ENCODE measurements around the gene TM4SF4.

TM4SF4 gene

DNA sequence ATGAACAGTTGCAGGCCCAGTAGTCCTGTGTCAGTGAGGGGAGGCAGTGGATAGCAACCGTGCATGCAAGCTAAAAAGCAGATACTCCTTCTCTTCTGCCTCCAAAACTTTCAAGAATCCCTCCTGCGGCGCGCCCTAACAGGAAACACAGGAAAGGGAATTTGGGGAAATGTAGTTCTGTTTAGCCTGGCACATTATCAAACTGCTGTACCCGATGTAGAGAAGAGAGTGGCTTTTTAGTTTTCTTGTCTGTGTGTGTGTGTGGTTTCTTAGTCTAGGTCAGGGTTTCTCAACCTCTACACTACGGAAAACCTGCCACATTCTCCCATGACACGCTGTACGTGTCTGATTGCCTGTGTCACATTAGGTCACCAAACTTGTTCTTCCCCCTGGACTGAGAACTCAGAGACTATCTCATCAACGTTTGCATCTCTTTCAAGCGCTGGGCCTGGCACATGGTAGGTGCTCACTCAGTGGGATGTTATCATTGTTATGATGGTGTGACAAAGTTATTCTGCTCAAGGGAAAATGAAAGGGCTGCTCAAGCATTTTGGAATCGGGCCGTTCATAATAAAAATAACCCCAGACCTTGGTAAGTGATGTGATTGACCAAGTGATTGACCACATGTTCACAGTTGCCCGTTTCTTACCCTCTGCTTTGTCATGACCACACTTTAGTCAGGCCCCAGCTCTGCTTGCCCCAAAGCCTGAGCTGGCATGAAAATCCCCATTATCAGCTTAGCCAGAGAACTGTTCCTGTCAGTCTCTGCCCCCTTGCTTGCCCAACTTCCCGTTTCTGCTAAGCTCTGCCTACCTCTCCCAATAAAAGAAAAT is 33.2 kb downstream of the TM4SF4 start:
- in situ Hi-C loops (cut with HindIII; ENCODE audit: low sequenced_read_pairs): loop anchor here (25.0 kb wide), 1 partner anchor 230 kb away; no protein-coding TSS in a partner anchor

DNA sequence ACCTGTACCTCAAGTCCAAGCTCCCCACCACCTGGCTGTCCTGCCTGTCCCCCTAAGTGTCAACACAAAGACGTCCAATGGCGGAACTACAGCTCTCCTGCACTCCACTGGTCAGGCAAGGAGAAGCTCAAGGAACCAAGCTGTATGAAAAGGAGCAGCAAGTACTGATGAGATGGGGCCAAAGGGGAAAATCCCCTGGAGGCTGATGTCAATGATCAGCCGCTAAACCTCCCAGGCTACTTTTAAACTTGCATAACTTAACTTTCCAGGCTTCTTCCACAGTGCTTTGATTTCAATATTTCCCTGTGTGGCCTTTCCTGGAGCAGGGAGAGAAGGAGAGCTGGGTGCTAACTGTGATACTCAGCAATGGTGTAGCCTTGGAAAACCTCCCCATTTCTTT is 35.0 kb downstream of the TM4SF4 start:
- in situ Hi-C loops (cut with HindIII; ENCODE audit: low sequenced_read_pairs): loop anchor here (25.0 kb wide), 1 partner anchor 228 kb away; no protein-coding TSS in a partner anchor

DNA sequence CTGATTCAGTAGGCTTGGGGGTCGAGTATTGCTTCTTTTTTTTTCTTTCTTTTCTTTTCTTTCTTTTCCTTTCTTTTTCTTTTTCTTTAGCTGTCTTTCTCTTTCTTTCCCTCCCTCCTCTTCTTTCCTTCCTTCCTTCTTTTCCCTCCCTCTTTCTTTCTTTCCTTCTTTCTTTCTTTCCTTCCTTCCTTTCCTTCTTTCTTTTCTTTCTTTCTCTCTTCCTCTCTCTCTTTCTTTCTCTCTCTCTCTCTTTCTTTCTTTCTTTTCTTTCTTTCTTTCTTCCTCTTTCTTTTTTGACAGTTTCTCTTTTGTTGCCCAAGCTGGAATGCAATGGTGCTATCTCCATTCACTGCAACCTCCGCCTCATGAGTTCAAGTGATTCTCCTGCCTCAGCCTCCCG is 36.0 kb downstream of the TM4SF4 start:
- in situ Hi-C loops (cut with HindIII; ENCODE audit: low sequenced_read_pairs): loop anchor here (25.0 kb wide), 1 partner anchor 227 kb away; no protein-coding TSS in a partner anchor

DNA sequence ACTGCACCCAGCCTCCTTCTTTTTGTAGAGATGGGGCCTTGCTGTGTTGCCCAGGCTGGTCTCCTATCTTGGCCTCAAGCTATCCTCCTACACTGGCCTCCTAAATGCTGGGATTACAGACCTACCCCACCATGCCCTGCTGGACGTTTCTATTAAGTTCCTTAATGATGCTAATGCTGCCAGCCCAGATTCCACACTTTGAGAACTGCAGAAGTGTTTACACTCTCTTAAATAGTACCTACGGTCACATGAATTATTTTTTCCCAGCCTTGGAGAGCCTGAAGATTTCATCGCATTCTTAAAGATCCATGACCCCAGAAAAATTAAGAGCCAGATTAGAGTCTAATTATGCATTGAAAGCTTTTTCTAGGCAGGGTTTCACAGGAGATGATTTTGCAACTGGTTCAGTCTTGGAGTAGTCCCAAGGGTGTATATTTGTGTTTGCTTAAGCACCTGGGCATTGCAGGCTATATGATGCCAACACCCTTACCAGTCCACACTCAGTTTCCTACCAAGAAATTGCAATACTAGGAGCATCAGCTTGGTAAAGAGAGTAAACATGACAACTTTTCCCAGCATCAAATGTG is 36.6 kb downstream of the TM4SF4 start:
- in situ Hi-C loops (cut with HindIII; ENCODE audit: low sequenced_read_pairs): loop anchor here (25.0 kb wide), 1 partner anchor 226 kb away; no protein-coding TSS in a partner anchor

DNA sequence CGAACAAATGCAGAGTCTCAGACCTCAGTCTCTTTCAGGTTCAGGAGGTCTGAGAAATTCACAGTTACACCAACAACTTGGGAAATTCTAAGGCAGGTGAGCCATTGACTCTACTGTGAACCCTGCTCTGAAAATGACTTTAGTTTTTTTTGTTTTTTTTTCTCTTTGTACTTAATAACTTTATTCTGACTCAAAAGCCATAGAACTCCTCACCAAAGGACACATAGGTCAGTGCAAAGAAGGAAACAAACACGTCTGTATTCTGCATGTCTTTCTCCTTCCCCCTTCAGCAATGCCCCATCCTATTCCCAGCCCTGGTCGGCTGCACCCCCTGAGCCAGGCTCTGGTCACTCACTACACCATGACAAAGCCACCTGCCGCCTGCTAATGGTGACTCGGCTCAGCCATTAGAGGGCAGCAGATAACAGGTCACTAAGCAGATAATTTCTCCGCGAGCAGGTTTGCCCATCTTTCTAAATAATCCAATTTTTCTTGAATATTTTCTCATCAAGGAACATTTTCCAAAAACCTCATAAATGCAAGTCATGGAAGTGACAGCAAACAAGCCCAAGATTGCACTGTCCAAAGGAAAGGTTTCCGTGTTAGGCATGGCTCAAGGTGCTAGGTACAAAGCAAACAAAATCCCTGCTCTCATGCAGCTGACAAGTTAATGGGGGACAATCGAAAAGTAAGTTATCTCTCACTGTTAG is 37.7 kb downstream of the TM4SF4 start:
- in situ Hi-C loops (cut with HindIII; ENCODE audit: low sequenced_read_pairs): loop anchor here (25.0 kb wide), 1 partner anchor 225 kb away; no protein-coding TSS in a partner anchor

DNA sequence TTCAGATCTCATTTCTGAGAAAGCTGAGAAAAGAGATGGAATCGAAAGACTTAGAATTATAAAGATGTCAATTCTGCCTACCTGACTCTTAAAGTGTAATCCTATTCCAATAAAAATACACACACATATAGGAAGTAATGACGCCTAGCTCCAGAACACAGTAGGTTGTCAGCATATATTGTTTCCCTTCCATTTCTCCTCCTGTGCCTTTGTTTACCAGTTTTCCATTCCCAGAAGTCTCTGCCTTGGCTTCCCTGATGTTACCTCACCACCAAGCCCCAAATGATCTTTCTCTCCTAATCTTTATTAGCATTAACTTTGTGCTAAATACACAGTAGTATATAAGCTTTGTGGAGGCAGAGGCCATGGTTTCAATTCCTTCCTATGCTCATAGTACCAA is 40.0 kb downstream of the TM4SF4 start:
- in situ Hi-C loops (cut with HindIII; ENCODE audit: low sequenced_read_pairs): loop anchor here (25.0 kb wide), 1 partner anchor 223 kb away; no protein-coding TSS in a partner anchor

DNA sequence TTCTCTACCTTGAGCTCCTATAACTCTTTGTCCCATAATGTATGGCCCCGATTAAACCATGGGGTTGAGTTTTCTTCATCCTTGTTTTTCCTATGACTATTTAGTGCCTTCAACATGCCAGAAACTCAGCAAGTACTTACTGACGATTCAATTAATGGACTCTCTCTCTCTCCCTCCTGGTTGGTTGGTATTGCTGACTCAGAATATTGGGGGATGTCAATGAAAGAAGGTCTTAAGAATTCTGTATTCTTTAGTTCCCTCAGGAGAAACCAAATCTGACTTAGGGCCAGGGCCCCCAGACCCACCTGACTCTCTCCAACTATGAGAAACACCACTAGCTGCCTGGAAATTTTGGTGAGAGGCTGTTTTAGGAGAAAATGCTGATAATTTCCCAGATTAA is 40.8 kb downstream of the TM4SF4 start:
- in situ Hi-C loops (cut with HindIII; ENCODE audit: low sequenced_read_pairs): loop anchor here (25.0 kb wide), 1 partner anchor 222 kb away; no protein-coding TSS in a partner anchor

DNA sequence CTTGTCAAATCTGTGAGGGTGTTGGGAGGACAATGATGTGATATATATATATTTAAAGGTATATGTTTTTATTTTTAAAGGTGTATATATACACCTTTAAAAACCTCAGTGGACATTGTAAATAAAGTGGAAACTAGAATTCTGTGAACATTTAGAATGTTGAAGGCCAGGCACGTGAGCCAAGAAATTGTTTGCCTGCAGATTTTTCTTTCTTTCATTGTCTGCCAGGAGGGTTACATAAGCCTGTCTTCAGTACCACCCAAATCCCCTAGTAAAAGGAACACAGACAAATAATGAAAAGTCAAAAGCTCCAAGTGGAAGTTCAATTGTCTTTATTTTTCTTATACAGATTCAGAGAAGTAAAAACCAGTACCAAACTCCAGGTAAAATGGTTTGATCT is 42.4 kb downstream of the TM4SF4 start:
- in situ Hi-C loops (cut with HindIII; ENCODE audit: low sequenced_read_pairs): loop anchor here (25.0 kb wide), 1 partner anchor 220 kb away; no protein-coding TSS in a partner anchor

DNA sequence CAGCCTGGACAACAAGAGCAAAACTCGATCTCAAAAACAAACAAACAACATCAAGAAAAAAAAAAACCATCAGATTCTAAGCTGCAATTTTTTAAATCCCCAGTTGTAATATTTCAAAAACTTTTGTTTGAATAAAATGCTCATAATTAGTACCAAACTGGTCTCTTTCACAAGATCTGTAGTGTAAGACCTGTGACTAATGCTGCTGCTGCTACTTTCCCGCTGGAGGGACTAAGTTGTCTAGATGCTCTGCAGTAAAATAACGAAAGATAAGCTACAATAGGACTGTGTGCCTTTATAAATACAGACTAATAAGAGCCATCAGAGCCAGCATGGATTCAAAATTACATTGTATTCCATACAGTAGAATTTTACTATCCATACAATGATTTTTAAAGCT is 45.4 kb downstream of the TM4SF4 start:
- in situ Hi-C loops (cut with HindIII; ENCODE audit: low sequenced_read_pairs): loop anchor here (10.0 to 25.0 kb wide), 2 partner anchors 55 to 217 kb away; no protein-coding TSS in a partner anchor

DNA sequence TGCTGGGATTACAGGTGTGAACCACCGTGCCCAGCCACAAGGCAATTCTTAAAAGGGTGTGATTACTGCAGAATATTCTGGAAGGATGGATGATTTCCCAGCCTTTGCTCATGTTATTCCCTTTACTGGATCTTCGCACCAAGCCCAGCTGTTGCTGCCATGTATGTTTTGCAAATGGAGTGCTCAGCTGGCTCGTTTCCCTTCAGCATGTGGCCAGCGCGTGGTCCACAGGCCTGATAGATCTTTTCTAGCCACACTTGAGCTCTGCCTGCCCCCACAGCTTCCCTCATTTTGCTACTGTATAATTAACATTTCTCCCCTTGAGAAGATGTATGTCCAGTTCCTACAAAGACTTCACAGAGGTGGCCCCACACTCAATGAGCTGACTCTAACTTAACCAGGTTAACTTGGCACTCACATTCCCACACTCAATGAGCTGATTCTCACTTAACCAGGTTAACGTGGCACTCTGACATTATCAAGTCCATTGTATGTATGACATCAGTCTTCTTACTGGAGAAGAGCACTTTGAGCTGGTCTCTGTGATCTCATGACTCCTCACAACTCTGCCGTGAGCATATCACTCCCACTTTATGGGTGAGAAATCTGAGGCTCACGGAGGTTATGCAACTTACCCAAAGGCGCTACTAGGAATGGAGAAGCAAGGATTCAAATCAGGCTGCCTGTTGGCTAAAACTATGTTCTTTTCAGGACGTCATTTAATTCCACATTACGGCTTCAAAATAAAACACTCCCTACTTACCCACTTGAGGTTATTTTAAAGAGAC is 49.2 kb downstream of the TM4SF4 start:
- in situ Hi-C loops (cut with HindIII; ENCODE audit: low sequenced_read_pairs): loop anchor here (10.0 to 25.0 kb wide), 2 partner anchors 59 to 214 kb away; no protein-coding TSS in a partner anchor

DNA sequence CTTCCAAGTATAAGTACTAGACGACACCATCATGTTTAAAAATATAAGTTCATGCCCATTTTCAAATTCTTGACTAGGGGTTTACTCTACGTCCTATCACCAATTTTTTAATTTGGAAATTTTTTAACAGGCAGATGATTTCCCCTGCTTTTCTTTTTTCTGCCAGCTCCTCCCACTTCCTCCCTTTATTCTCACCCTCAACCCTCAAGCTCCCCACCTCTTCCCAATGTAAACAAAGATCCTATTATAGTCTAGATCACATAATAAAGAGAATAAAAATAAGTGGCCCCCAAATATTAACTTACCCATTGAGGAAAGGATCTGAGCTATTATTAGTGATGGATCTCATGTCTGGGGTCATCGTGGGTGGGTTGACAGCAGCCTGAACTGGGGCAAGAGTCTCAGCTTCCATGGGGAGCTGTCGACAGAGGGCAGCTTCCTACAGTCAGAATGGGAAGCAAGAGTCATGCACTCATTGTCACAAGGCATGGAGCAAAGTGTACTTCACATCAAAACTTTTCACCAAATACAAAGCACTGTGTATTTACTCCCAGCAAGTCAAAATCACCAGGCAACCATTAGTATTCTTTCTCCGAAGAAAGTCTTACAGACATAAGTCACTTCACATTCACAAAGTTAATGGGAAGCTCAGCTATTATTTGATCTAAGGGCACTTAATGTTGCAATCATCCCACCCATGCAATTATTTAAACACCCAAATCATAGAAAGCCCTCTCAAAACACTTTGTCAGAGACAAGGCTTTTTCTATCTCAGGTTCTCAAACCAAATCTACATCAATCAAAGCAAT is 53.2 kb downstream of the TM4SF4 start:
- in situ Hi-C loops (cut with HindIII; ENCODE audit: low sequenced_read_pairs): loop anchor here (10.0 kb wide), 1 partner anchor 63 kb away; no protein-coding TSS in a partner anchor

DNA sequence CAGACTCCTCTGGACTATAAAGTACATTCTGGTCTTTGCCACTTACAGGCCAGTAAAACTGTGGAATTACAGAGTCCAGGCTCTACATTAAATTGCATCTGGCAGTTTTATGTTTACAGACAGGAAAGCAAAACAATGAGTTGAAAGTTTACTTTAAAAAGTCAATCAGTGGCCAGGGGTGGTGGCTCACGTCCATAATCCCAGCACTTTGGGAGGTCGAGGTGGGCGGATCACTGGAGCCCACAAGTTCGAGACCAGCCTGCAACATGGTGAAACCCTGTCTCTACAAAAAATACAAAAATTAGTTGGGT is 53.8 kb downstream of the TM4SF4 start:
- in situ Hi-C loops (cut with HindIII; ENCODE audit: low sequenced_read_pairs): loop anchor here (10.0 kb wide), 1 partner anchor 63 kb away; no protein-coding TSS in a partner anchor

DNA sequence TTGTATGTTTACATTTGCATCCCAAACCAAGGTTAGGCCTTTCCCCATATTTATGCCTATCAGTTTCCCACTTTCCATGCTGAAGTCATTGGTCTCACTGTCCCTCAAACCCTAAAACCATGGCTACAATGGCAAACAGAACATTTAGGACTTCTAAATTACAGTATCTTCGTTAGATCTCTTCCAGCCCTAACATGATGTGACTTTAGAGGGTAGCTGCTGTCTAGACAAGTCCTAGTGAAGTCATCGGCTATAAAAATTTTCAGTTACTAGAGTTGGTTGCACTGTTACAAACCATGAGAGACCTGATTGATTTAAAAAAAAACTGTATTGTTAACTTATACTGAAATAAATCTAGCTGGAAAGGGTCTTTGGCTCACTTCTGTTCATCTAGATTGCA is 54.6 kb downstream of the TM4SF4 start:
- in situ Hi-C loops (cut with HindIII; ENCODE audit: low sequenced_read_pairs): loop anchor here (10.0 kb wide), 1 partner anchor 64 kb away; no protein-coding TSS in a partner anchor

DNA sequence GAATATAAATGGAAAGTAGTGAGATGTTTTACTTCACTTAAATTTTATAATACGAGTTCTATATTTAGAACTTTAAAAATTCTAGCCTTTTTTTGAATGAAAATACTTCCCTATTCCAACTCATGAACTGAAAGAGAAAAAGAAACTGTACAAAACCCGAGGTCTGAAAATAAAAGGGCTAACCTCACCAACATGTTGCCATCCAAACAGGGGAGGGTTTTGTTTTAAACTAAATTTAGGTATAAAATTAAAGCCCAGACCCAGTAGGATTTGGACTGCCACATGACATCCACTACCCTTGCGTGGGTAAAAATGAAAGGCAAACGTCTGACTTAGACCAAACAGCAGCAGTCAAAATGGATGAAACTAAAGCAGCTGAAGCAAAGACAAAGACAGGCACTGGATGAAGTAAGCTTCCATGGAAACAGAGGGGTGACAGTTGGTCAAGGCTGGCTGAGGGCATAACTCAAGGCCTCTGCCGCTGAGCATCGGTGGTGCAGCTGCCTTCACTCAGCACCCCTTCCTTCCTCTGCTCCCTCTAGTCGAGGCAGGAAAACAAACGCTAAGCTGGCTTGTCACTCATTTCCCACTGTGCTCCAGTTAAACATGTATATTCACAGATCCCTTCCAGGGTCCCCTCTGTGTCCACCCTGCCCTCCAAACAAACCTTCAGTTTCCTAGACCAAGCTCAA is 58.1 kb downstream of the TM4SF4 start:
- in situ Hi-C loops (cut with HindIII; ENCODE audit: low sequenced_read_pairs): loop anchor here (5.0 kb wide), 1 partner anchor 85 kb away; no protein-coding TSS in a partner anchor

DNA sequence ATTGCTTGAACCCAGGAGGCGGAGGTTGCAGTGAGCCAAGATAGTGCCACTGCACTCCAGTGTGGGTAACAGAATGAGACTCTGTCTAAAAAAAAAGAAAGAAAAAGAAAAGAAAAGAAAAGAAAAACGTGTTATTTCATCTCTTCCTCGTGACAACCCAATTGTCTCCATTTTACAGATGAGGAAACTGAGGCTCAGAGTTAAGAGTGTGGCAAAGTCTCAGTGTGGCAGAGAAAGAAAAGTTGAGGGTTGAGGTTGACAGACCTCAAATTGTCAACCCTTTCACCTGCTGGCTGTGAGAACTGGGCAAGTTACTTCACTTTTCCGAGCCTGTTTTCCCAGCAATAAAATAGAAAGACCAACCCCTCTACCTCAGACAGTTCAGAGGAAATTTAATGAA is 59.6 kb downstream of the TM4SF4 start:
- in situ Hi-C loops (cut with HindIII; ENCODE audit: low sequenced_read_pairs): loop anchor here (5.0 kb wide), 1 partner anchor 83 kb away; no protein-coding TSS in a partner anchor

DNA sequence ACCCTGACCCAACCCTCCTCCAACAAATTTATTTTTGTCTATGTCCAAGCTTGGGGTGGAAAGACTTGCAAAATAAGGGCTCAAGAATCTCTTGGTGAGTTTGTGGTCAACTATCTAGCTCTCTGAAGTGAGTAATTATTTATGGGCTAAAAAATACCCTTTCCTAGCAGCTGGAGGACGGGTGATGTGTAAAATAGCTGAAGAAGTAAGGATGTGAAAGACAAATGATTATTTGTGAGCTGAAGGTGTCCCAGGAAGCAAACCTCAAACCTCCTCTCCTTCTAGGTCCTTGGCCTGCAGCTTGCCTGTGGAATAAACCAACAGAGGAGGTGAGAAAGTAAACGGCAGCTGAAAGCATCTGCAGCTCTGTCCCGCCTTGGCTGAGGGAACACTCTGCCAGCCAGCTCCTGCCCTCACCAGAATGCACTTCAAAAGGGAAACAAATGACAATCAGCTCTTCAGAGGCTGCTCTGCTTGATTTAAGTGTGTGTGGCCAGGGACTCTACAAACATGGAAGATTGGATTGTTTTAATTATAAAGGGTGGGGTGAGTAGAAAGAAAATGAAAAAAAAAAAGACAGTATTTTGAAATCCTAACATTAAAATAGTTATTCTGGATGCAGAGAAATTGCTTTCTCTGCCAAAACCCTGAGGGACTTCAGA is 60.3 kb downstream of the TM4SF4 start:
- in situ Hi-C loops (cut with HindIII; ENCODE audit: low sequenced_read_pairs): loop anchor here (5.0 kb wide), 1 partner anchor 82 kb away; no protein-coding TSS in a partner anchor

DNA sequence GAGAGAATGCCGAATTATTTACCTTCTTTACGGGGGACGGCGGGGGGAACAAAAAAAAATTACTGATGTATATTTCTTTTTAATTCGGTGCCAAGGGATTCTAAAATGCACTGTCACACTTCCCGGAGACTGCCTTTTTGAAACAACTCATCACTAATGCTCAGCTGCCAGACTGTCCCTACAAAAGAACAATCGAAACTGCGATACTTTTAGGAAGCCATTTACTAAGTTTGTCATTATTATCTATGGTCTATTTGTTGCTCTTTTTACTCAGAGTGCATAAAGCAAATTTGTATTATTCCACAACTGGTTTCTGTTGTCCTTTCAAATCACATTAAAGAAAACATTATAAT is 60.8 kb downstream of the TM4SF4 start:
- in situ Hi-C loops (cut with HindIII; ENCODE audit: low sequenced_read_pairs): no loop called here

DNA sequence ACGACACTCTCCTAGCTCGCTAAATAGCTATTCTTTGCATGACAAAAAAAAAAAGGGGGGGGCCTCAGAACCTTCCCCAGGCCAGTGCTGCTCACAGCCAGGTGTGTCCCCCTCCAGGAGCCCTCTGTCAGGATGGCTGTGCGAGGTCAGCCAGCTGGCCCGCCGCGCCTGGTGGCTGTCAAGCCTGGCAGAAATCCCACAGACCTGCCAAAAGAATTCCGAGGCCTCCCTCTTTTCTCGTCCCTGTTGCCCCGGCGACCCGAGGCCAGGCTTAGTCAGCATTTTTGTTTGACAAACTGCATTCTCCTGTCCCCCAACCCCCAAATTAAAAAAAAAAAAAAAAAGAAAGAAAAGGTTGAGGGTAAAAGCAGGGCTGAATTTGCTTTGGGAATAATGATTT is 61.9 kb downstream of the TM4SF4 start:
- in situ Hi-C loops (cut with HindIII; ENCODE audit: low sequenced_read_pairs): no loop called here

Data from endothelial cell of hepatic sinusoid (primary cell).